PC-3 (cell line): ENCODE results near the gene CMA1.
"Not testable (repeated sequence)": the region's sequence is repeated elsewhere in the genome, so short reads cannot be mapped to it uniquely, and the experiment has no call there.

Source experiments
- EZH2 ChIP-seq: fragments of 300-600 bp; sonication (generic); IDR thresholded peaks from one replicate; pipeline ENCODE4 v1.6.1; 2017; ENCODE audit warnings: antibody characterized with exemption, mild to moderate bottlenecking, low read length; ENCODE audit not compliant: unreplicated experiment
- TF ChIP-seq, protein P1 (sequence below): fragments of 300-600 bp; sonication (generic); conservative IDR thresholded peaks from 2 replicates; pipeline ENCODE4 v1.5.1; 2017; ENCODE audit warnings: antibody characterized with exemption, low read depth, mild to moderate bottlenecking, low read length

DNA sequence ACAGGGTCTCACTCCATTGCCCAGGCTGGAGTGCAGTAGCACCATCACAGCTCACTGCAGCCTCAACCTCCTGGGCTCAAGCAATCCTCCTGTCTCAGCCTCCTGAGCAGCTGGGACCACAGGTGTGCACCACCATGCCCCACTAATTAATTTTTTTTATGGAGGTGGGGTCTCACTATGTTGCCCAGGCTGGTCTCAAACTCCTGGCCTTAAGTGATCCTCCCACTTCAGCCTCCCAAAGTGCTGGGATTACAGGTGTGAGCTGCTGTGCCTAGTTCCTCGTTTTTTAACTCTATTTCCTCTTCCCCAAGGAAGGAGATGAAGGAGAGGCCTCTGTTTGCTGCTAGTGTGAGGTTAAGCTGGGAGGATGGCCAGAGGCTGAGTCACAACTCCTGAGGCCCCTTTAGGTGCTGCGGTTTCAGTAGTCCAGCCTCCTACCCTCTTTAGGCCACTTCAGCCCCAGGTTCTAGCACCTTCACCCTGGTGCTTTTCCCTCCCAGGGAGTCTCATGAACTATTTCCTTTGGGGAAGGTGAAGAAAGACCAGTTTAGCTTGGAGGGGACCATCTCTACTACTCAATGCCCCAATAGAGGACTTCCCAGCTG, 25.3 kb downstream of the CMA1 start:
- TF ChIP-seq, protein P1, sequence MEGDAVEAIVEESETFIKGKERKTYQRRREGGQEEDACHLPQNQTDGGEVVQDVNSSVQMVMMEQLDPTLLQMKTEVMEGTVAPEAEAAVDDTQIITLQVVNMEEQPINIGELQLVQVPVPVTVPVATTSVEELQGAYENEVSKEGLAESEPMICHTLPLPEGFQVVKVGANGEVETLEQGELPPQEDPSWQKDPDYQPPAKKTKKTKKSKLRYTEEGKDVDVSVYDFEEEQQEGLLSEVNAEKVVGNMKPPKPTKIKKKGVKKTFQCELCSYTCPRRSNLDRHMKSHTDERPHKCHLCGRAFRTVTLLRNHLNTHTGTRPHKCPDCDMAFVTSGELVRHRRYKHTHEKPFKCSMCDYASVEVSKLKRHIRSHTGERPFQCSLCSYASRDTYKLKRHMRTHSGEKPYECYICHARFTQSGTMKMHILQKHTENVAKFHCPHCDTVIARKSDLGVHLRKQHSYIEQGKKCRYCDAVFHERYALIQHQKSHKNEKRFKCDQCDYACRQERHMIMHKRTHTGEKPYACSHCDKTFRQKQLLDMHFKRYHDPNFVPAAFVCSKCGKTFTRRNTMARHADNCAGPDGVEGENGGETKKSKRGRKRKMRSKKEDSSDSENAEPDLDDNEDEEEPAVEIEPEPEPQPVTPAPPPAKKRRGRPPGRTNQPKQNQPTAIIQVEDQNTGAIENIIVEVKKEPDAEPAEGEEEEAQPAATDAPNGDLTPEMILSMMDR = not testable (repeated sequence)
- not testable (repeated sequence) for TF ChIP-seq EZH2
